ENCODE data around the gene SOX1.

Gene SOX1

GRCh38 chr13:112059457-112060281, 7.3 kb upstream of the SOX1 start:
- no peak for DNase-seq

DNA sequence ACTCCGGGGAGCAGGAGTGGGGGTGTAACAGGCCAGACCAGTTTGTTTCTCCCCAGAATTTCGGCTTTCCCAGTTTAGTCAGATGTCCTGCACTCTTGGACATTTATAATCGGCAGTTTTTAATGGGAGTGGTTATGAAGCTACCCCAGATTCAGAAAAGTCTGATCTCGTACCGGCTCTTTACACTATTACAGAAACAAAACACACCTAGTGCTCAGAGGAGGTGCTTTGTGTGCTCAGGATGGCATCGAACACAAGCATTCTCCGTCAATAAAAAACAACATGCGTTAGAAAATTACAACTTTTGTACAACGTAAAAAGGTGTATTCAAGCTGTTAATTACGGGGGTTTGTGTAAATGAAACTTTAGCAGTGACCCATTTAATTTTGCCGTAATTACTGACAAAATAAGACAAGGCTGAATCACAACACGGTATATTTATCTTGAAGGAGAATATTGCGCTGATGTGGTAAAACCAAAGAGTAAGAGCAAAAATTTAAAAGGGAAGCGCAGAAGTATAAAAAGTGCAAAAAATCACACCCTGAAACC, 6.6 kb upstream of the SOX1 start:
- no peak for DNase-seq

DNA sequence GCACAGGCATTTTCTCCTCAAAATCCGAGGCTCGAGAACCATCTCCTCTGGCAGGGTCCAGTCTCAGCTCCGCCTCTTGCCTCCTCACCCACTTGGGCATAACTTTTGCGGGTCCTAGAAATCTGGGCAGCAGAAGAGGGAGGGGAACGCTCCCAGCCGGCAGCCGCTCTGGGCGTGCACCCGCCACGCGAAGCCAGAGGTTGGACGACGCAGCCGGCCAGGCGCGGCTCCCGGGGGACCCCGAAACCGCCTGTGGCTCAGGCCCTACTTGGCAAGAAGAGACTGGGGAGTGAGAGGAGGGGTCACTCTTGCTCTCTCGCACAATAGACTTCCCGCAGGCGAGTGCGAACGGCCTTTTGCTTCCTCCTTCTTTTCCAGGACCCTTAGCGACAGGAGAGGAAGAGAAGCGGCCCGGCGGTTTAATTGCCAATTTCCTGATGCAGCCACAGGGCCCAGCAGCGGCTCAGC, 6.0 kb upstream of the SOX1 start:
- no peak for DNase-seq

DNA sequence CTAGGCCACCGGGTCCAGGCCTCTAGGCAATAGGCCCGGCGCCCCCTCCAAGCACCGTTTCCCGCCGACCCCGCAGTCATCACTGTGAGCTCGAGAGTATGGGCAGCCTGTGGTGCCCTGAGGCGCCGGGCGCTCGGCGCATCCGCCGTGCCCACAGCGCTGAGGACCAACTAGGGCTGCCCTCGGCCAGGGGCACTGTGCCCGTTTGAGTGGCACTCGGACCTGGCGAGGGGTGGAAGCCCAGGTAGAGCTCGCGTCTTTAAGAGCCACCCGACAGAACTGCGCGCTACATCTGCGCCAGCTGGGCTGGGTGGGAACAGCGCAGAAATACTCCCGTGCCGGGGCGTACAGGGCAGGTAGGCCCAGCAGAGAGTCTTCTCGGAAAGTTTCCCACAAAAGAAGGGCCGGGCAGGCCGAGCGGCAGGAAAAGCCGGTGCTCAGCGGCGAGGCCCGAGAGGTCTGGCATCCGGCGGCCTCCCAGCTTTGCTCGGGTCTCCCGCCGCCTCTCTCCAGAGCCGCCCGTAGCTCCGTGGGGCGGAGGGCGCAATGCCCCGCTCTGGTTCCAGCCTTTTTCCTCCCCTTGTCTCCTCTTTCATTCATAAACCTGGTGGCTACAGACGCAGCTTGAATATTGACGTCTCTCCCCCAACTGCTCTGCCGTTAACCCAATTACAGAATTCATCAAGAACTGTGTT, 5.4 kb upstream of the SOX1 start:
- DNase-seq: peak; percentile 55

DNA sequence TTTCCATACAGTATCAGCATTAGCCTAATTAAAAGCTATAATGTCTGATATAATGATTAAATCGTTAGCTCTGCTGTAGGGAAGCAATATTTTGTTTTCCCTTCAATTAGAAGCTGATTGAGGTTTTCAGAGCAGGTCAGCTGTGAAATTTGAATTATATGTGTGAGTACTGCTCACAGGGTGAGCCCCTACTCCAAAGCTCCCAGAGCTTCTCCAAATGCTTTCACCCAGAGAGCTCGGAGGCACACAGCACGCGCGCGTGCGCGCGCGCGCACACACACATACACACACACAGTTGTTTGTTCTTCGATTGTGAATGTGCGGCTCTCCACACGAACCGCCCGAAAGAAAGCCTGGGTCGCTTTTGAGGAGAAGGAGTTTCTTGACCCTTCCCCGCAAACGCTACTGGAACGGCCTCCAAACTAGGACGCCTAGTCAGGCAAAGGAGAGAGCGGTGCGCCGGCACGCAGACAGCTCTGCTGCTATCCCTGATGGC, 4.8 kb upstream of the SOX1 start:
- peak; percentile 76 for DNase-seq

GRCh38 chr13:112062571-112063570, 4.1 kb upstream of the SOX1 start:
- DNase-seq: no peak

- DNase-seq: no peak
These were observed 3.1 kb upstream of the SOX1 start for GRCh38 chr13:112063807-112064206.

DNA sequence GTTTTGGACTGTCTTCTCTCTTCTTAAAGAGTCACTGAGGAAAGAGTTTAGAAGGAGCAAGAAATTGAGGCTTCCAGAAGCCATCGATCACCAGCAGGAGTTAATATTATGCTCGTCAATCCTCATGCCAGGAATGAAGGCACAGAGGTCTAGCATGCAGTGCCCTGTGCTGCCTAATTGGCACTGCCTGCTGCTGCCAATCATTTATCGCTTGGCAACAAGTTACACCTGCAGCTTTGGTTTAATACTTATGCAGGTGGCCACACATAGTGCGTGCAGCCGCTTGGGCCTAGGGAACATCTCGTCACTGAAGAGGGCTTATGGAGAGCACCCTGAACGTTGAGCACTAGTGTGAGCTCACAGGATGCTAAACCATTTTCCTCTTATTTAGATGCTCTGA, 2.7 kb upstream of the SOX1 start:
- peak; percentile 70 for DNase-seq

DNA sequence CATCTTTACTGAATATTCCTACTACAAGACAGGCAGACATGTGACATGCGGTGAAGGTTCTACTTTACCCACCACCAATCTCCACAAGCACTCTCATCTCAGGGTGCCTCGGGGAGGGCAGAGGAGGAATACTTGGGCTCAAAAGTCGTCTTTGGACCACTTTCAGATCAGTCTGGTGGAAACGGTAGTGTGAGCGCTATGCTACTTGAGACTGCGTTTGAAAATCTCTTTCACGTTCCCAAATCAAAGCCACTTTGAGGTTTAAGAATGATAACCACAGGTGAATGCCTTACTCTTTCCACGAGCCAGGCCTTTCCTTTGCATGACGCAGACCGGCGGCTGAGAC, 1.5 kb upstream of the SOX1 start:
- peak; percentile 32 for DNase-seq

GRCh38 chr13:112065867-112066623, 904 bp upstream of the SOX1 start:
- peak; percentile 87 for DNase-seq

GRCh38 chr13:112066624-112067004, 335 bp upstream of the SOX1 start:
- DNase-seq: peak; percentile 98

DNA sequence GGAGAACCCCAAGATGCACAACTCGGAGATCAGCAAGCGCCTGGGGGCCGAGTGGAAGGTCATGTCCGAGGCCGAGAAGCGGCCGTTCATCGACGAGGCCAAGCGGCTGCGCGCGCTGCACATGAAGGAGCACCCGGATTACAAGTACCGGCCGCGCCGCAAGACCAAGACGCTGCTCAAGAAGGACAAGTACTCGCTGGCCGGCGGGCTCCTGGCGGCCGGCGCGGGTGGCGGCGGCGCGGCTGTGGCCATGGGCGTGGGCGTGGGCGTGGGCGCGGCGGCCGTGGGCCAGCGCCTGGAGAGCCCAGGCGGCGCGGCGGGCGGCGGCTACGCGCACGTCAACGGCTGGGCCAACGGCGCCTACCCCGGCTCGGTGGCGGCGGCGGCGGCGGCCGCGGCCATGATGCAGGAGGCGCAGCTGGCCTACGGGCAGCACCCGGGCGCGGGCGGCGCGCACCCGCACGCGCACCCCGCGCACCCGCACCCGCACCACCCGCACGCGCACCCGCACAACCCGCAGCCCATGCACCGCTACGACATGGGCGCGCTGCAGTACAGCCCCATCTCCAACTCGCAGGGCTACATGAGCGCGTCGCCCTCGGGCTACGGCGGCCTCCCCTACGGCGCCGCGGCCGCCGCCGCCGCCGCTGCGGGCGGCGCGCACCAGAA, 1.1 kb downstream of the SOX1 start:
- DNase-seq: peak; percentile 64

DNA sequence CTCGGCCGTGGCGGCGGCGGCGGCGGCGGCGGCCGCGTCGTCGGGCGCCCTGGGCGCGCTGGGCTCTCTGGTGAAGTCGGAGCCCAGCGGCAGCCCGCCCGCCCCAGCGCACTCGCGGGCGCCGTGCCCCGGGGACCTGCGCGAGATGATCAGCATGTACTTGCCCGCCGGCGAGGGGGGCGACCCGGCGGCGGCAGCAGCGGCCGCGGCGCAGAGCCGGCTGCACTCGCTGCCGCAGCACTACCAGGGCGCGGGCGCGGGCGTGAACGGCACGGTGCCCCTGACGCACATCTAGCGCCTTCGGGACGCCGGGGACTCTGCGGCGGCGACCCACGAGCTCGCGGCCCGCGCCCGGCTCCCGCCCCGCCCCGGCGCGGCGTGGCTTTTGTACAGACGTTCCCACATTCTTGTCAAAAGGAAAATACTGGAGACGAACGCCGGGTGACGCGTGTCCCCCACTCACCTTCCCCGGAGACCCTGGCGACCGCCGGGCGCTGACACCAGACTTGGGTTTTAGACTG, 1.7 kb downstream of the SOX1 start:
- no peak for DNase-seq

GRCh38 chr13:112069061-112069844, 2.3 kb downstream of the SOX1 start:
- DNase-seq: no peak

GRCh38 chr13:112069845-112070251, 2.9 kb downstream of the SOX1 start:
- DNase-seq: no peak

- DNase-seq: peak; percentile 68
These were observed 4.3 kb downstream of the SOX1 start for GRCh38 chr13:112071102-112071722.

GRCh38 chr13:112071723-112072533, 5.0 kb downstream of the SOX1 start:
- DNase-seq: peak; percentile 78

DNA sequence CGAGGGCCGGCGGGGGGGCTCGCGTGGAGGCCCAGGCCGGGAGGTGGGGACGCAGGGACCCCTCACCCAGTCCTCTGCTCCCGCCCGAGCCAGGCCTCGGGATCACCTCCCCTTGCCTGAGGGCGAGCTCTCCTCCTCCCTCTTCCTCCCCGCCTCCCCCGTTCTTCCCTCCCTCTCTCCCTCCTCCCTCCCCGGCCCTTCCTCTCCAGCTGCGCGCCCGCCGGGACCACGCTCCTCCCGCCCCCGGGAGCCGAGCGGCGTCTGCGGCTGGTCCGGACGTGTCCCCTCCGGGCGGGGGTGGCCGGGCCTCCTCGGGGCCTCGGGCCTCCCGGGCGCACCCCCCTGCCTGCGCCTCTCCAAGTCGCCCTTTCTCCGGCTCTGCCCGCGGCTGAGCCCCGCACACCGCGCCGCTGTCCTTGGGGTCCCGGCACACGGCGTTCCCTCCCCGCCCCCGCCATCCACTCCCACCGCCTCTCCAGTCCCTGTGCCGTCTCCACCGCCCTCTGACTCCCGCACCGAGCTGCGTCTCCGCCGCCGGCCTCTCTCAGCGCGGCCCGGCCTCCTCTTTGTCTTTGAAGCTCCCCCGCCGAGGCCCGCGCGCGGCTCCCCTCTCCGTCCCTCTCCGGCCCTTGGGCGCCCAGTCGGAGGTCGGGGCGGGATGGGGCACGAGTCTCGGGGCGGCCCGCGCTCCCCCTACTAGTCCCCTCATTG, 5.7 kb downstream of the SOX1 start:
- DNase-seq: peak; percentile 86
